ENCODE data around the gene GLB1L.
A peak's percentile ranks its signal among the peaks of the same experiment; 100 is the strongest.

The GLB1L gene

DNA sequence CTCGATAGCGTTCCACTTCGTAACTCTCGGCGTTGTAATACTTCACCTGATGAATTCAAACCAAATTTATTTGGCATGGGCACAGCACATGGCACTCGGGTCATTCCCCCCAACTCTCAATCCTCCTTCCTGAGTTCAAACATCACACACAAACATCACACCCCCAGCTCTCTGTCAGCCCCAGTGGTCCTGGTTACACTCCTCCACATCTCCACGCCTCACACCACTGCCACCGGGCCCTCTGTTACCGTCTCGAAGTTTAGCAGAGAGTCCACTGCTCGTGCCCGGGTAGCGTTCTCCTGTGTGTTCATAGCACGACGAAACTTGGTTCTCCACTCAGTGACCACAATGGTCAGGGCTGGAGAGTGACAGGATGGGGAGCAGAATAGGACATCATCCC lies 31.1 kb downstream of the GLB1L start:
- H3K36me3 Mint-ChIP-seq (ENCODE audit: low read depth): peaks cover 37% of the 10 kb centered on the region
- no peaks in the 10 kb centered on the region for H3K27me3 Mint-ChIP-seq
- H3K4me1 Mint-ChIP-seq: peaks cover 38% of the 10 kb centered on the region
- H3K4me3 Mint-ChIP-seq: no peak overlapping the region
- no peak for ATAC-seq
- no peaks in the 10 kb centered on the region for H3K9me3 Mint-ChIP-seq
- H3K27ac Mint-ChIP-seq: no peak overlapping the region
- DNase-seq: no peak

DNA sequence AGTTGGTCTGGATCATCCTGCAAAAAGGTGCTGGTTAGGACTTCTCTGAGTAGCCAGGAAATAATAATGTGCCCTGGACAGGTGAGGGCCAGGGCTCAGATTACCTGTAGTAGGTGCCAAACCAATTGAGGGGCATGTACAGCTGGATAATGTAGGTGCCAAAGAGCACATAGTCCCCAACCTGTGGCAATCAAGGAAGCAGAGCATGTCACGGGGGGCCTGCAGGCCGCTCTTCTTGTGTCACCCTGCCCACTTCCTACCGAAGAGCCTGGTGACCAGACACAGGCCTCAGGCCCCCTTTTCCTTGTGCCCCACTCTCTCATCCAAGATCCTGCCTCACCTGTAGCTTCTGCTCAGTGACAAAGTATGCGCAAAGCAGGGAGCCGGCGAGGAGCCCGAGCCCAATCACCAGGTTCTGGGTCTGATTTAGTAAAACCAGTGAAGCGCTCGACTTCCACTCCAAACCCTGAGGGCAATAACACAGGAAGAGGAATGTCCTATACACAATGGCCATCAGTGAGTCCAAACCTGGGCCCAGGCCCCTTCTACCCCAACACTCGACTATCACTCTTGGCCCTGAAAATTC lies 31.7 kb downstream of the GLB1L start:
- H3K4me3 Mint-ChIP-seq: no peak overlapping the region
- H3K27ac Mint-ChIP-seq: no peak overlapping the region

DNA sequence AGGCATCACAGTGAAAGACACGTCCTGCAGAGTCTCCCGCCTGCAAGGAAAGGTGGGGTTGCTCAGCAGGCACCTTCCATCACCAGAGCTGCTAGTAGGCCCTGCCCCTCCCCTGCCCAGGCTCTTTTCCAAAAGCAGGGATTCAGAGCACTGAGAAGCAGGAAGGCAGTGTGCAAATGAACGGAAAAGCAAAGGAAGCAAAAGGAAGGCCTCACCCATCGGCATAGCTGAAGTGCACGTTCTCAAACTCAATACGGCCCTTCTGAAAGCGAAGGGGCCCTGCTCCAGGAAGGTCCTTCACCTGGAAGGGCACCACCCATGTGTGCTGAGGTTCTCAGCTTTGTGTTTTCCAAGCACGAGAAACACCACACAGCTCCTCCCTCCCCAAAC lies 32.2 kb downstream of the GLB1L start:
- Mint-ChIP-seq H3K4me3 (no peak overlapping the region), H3K36me3 (ENCODE audit: low read depth) (peaks cover 36% of the 10 kb centered on the region), H3K27me3 (no peaks in the 10 kb centered on the region), H3K9me3 (no peaks in the 10 kb centered on the region), H3K27ac (no peak overlapping the region), H3K4me1 (peaks cover 44% of the 10 kb centered on the region)
- no peak for DNase-seq
- ATAC-seq: no peak

More for the DNA sequence above, 31.7 kb downstream of the GLB1L start:
- Mint-ChIP-seq H3K4me1 (peaks cover 40% of the 10 kb centered on the region), H3K27me3 (no peaks in the 10 kb centered on the region), H3K36me3 (ENCODE audit: low read depth) (peaks cover 37% of the 10 kb centered on the region), H3K9me3 (no peaks in the 10 kb centered on the region)
- no peak for ATAC-seq
- DNase-seq: no peak

DNA sequence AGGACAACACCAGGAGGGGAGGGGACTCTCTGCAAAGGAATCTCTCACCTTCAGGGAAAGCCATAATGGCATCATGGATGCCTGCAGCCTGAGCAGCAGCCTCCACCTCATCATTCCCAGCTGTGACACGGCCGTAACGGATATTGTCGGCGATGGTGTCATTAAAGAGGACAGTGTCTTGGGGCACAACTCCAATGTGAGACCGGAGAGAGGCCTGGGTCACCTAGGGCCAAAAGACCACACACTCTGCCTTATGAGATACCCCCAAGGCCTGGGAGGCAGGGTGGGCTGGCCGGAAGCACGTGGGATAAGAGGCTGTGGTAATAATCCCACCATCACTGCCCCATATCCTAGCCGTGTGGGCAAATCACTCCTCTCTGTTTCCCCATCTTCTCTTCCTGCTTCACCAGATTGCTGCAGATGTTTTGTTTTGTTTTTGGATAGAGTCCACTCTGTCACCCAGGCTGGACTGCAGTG lies 34.3 kb downstream of the GLB1L start:
- ATAC-seq: no peak
- no peak for DNase-seq
- no peak overlapping the region for H3K27ac Mint-ChIP-seq
- H3K9me3 Mint-ChIP-seq: no peaks in the 10 kb centered on the region
- H3K4me1 Mint-ChIP-seq: peaks cover 45% of the 10 kb centered on the region
- H3K4me3 Mint-ChIP-seq: no peak overlapping the region
- H3K27me3 Mint-ChIP-seq: no peaks in the 10 kb centered on the region
- peaks cover 29% of the 10 kb centered on the region for H3K36me3 Mint-ChIP-seq (ENCODE audit: low read depth)

DNA sequence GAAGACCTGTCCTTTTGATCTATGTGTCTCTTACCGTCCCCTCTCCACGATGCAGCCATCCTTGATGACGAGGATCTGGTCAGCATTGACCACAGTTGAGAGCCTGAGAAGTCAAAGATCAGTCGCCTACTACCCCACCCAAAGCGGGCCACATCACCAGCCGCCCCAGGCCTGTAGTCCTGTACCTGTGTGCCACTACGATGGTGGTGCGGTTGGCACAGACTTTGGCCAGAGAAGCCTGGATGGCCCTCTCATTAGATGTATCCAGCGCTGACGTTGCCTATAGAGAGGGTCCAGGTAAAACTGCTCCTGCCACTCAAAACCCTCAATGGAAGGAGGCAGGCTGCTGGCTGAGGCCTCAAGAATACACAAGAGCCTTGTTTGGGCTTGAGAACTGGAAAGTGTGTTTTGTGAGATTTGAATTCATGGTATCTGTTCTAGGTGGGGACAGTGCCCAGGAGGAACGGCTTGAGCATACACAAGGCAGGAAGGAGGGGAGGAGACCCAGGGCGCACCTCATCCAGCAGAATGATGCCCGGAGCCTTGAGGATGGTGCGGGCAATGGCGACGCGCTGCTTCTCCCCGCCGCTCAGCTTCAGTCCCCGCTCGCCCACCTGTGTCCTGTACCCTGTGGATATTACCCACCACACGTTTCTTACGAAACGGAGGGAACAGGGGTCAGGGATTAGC lies 34.9 kb downstream of the GLB1L start:
- H3K27ac Mint-ChIP-seq: peak overlapping the region; percentile 74
- peaks cover 46% of the 10 kb centered on the region for H3K4me1 Mint-ChIP-seq
- no peak overlapping the region for H3K4me3 Mint-ChIP-seq
- H3K27me3 Mint-ChIP-seq: no peaks in the 10 kb centered on the region
- no peak for ATAC-seq
- DNase-seq: no peak
- peaks cover 29% of the 10 kb centered on the region for H3K36me3 Mint-ChIP-seq (ENCODE audit: low read depth)
- no peaks in the 10 kb centered on the region for H3K9me3 Mint-ChIP-seq

DNA sequence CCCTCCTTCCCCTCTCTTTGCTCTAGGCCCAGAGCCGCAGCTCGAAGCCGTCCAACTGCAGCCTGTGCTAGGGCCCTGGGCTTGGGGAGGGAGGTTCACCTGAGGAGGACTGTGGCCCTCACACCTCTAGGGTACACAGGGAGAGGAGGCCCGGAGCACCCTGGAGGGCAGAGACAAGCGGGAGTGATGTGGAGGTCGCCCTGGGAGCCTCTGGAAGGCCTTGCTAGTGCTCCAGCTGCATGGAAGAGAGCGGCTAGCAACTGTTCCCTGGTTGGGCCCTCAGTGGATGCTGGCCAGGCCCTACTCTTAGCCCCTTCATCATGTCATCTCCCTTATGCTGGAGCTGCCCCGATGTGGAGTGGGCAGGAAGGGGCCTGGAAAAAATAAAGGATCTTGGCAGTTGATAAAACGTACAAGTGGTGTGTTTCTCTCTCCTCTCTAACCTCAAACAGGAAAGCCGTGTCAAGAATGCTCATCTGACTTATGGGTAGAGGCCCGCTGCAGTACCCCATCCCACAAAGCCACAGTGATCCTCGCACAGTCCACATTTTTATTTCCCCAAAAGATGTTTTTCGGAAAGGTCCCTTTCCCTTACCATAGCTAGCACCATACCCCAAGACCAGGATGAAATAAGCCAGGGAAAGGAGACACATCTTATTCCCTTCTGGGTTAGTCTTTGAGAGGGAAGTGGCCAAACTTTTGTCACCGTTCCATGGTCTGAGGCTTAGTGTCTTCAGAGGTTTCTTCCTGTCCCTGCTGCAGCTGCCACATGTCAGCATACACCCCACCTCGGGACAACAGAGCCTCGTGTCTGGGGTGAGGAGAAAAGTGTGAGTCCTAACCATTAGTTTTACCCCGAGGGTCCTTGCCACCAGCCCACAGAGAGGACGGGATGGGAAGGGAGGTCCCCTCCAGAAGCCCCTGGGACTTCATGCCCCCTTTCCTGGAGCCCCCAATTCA lies 35.7 kb downstream of the GLB1L start:
- Mint-ChIP-seq H3K27ac (peak overlapping the region; percentile 74), H3K4me1 (peaks cover 48% of the 10 kb centered on the region), H3K36me3 (ENCODE audit: low read depth) (peaks cover 24% of the 10 kb centered on the region), H3K4me3 (peak overlapping the region; percentile 12), H3K27me3 (no peaks in the 10 kb centered on the region), H3K9me3 (peaks cover 1% of the 10 kb centered on the region)
- DNase-seq (no peak), ATAC-seq (no peak)

DNA sequence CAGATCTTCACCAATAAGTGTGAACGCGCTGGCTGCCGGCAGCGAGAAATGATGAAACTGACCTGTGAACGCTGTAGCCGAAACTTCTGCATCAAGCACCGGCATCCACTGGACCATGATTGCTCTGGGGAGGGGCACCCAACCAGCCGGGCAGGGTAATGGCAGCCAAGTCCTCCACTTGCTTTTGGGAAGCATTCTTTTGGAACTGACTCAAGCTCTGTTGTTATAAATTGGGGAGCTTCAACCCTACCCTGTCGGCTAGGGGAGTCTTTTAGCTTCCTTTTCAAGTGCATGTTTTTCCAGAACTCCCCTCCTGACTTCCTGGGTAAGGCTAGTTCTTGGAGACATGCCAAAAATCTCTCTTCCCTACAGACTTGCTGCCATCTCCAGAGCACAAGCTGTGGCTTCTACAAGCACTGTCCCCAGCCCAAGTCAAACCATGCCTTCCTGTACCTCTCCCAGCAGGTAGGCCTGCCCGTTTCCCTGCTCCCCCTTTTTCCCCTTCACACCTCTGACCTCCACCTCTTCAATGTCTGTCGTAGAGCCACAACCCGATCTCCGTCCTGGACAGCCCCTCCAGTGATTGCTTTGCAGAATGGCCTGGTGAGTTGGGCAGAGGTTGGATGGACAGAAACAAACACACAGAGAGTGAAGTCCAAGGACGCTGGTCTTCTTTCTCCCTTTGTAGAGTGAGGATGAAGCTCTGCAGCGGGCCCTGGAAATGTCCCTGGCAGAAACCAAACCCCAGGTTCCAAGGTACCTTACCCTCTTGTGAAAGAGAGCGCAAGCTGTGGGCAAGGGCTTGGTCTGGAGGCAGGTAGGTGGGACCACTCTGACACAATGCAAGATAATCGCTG lies 37.1 kb downstream of the GLB1L start:
- H3K27me3 Mint-ChIP-seq: no peaks in the 10 kb centered on the region
- H3K36me3 Mint-ChIP-seq (ENCODE audit: low read depth): peaks cover 19% of the 10 kb centered on the region
- H3K9me3 Mint-ChIP-seq: peaks cover 4% of the 10 kb centered on the region
- ATAC-seq (no peak), DNase-seq (no peak)
- peak overlapping the region; percentile 74 for H3K27ac Mint-ChIP-seq
- peaks cover 48% of the 10 kb centered on the region for H3K4me1 Mint-ChIP-seq
- H3K4me3 Mint-ChIP-seq: peak overlapping the region; percentile 85

DNA sequence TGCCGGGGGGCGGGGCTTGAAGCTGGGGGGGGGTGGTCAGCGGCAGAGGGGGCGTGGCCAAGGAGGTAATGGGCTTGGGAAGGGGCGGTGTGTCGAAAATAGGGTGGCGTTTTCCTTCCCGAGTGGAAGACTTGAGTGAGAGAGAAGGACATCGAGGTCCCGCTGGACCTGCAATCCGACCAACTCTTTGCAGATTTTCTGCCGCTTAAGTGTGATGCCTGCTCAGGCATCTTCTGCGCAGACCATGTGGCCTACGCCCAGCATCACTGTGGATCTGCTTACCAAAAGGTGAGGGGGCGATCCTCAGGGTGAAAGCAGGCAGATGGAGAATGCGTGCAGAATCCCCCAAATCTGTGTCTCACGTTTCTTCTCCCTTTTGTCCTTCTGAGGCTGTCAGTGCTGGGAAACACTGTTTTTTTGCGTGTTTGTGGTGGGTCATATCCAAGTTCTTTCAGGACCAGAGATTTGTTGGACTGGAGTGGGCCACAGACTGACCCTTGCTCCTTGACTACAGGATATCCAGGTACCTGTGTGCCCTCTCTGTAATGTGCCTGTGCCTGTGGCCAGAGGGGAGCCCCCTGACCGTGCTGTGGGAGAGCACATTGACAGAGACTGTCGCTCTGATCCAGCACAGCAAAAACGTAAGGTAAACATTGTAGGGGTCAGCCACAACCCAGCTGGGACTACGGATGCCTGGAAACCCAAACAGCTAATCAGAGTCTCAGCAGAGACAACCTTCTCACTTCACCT lies 37.9 kb downstream of the GLB1L start:
- peaks cover 4% of the 10 kb centered on the region for H3K9me3 Mint-ChIP-seq
- H3K36me3 Mint-ChIP-seq (ENCODE audit: low read depth): peaks cover 18% of the 10 kb centered on the region
- DNase-seq (no peak), ATAC-seq (no peak)
- peaks cover 48% of the 10 kb centered on the region for H3K4me1 Mint-ChIP-seq
- peak overlapping the region; percentile 71 for H3K27ac Mint-ChIP-seq
- peak overlapping the region; percentile 85 for H3K4me3 Mint-ChIP-seq
- H3K27me3 Mint-ChIP-seq: no peaks in the 10 kb centered on the region

DNA sequence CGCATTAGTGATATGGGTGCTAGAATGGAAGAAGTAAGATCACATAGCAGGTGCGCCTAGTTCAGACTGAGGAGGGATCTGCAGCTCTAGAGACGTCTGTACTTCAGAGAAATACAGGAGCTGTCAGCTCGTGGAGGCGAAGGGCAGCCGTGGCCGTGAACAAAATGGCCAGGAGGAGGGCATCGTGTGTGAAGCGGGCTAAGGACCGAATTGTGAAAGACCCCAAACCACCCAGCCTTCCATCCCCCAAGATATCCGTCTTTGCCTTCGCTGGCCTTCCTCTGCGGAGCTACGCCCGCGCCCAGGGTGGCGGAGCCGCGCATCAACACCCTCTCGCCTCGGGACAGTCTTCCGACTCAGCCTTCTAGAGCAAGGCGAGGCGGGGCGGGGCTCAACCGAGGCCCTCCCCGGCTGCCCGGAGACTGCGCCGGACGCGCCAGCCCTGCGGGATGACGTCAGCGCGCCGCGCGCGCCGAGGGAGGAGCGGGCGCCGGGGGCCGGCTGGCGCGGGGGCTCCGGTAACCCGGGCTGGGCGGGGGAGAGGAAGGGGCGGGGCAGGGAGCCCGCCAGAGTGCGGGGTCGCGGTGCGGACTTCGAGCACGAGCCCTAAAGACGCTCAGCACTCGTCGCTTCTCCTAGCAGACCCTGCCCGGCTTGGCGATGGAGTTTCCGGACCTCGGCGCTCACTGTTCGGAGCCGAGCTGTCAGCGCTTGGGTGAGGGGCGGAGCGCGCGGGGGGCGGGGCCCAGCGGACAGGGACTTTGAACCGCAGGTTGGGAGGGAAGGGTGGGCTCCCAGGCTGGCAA lies 38.7 kb downstream of the GLB1L start, which contains the start of gene ZFAND2B:
TSS of gene ZFAND2B (plus strand) at position 455 of the 806 bp plus-strand sequence. CDS start at position 661, 206 bp downstream.
- ATAC-seq (peak; percentile 97), DNase-seq (peak; percentile 96)
- H3K36me3 Mint-ChIP-seq (ENCODE audit: low read depth): peaks cover 15% of the 10 kb centered on the region
- H3K4me3 Mint-ChIP-seq: peak within 1 kb of the TSS; percentile 85
- no peaks in the 10 kb centered on the region for H3K27me3 Mint-ChIP-seq
- peak within 1 kb of the TSS; percentile 89 for H3K27ac Mint-ChIP-seq
- peaks cover 4% of the 10 kb centered on the region for H3K9me3 Mint-ChIP-seq
- peaks cover 48% of the 10 kb centered on the region for H3K4me1 Mint-ChIP-seq

DNA sequence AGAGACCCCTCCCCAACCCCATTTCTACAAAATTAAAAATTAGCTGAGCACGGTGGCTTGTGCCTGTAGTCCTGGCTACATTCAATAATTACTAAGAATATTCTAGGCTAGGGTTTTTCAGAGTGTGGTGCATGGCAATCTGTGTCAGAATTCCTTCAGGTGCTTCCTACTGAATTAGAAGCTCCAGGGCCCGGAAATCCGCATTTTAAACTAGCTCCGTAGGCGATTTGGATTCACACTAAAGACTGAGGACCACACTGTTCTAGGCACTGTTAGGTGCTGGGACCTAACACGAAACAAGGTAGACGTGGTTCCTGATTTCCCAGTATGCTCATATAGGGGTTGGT lies 39.3 kb downstream of the GLB1L start:
- H3K4me1 Mint-ChIP-seq: peaks cover 44% of the 10 kb centered on the region
- peaks cover 6% of the 10 kb centered on the region for H3K9me3 Mint-ChIP-seq
- H3K27me3 Mint-ChIP-seq: no peaks in the 10 kb centered on the region
- H3K36me3 Mint-ChIP-seq (ENCODE audit: low read depth): peaks cover 12% of the 10 kb centered on the region
- H3K4me3 Mint-ChIP-seq: peak overlapping the region; percentile 85
- ATAC-seq (no peak), DNase-seq (no peak)
- peak overlapping the region; percentile 89 for H3K27ac Mint-ChIP-seq

DNA sequence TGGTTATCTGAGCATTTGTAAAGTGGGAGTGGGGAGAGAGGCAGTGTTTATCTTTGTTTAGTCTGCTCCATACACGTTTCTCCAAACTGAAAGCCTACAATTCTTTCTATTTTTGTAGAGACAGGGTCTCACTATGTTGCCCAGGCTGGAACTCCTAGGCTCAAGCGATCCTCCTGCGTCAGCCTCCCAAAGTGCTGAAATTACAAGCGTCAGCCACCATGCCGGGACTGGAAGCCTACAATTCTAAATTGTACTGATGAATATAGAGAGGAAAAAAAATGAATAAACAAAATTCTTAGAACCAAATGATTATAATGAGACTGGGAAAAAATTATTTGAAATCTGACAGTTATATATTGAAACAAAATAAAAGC lies 40.1 kb downstream of the GLB1L start:
- Mint-ChIP-seq H3K36me3 (ENCODE audit: low read depth) (peaks cover 11% of the 10 kb centered on the region), H3K4me1 (peaks cover 42% of the 10 kb centered on the region), H3K4me3 (no peak overlapping the region), H3K27ac (no peak overlapping the region), H3K27me3 (no peaks in the 10 kb centered on the region), H3K9me3 (peaks cover 8% of the 10 kb centered on the region)
- ATAC-seq: no peak
- DNase-seq: no peak

DNA sequence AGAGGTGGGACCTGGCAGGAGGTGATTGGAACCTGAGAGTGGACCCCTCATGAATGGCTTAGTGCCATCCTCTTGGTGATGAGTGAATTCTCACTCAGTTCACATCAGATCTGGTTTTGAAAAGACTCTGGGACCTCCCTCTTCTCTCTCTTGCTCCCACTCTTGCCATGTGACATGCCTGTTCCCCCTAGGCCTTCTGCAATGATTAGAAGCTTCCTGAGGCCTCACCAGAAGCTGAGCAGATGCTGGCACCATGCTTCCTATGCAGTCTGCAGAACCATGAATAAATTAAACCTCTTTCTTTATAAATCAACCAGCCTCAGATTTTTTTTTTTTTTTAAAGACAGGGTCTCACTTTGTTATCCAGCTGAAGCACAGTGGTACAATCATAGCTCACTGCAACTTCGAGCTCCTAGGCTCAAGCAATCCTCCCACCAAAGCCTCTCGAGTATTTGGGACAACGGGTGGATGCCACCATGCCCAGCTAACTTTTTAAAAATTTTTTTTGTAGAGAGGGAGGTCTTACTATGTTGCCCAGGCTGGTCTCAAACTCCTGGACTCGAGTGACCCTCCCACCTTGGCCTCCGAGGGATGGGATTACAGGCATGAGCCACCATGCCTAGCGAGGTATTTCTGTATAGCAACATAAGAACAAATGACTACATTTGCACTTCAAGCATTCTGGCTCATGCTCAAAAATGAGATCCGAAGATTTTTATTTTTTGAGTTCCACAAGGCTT lies 40.6 kb downstream of the GLB1L start:
- peaks cover 8% of the 10 kb centered on the region for H3K9me3 Mint-ChIP-seq
- H3K4me3 Mint-ChIP-seq: no peak overlapping the region

More for the DNA sequence above, 40.6 kb downstream of the GLB1L start:
- DNase-seq (no peak), ATAC-seq (no peak)
- no peaks in the 10 kb centered on the region for H3K27me3 Mint-ChIP-seq
- no peak overlapping the region for H3K27ac Mint-ChIP-seq
- peaks cover 6% of the 10 kb centered on the region for H3K36me3 Mint-ChIP-seq (ENCODE audit: low read depth)
- H3K4me1 Mint-ChIP-seq: peaks cover 40% of the 10 kb centered on the region
